ENCODE results near the gene ARL14. TPM values are rescaled to one million over a fixed set of nuclear protein-coding genes. Genes with fewer than 3 reads are reported as not detected.
"Not testable (repeated sequence)": the region's sequence is repeated elsewhere in the genome, so short reads cannot be mapped to it uniquely, and the experiment has no call there.

The ARL14 gene
- total RNA-seq, 1 donor: not detected

GRCh38 chr3:160702290-160702689 lies 25.3 kb downstream of the ARL14 start:
- no peak for TF ChIP-seq CTCF (IDR thresholded peaks at IDR 0.05; ENCODE audit: extremely low read depth, low read depth, low read length)
- Histone ChIP-seq H3K27ac (ENCODE audit: low read depth, low read length) (no peak overlapping the region), H3K4me1 (ENCODE audit: insufficient read depth, low read length) (peaks cover 11% of the 10 kb centered on the region), H3K9me3 (ENCODE audit: low read depth, low read length) (no peaks in the 10 kb centered on the region), H4K20me1 (ENCODE audit: insufficient read depth, low read length) (no peaks in the 10 kb centered on the region), H3K27me3 (ENCODE audit: insufficient read depth, low read length) (peaks cover 10% of the 10 kb centered on the region), H2AFZ (ENCODE audit: low read length) (no peak overlapping the region), H3K79me2 (ENCODE audit: insufficient read depth, low read length) (no peaks in the 10 kb centered on the region), H3K36me3 (ENCODE audit: insufficient read depth, low read length) (no peaks in the 10 kb centered on the region), H3K4me2 (ENCODE audit: insufficient read depth, low read length) (no peak overlapping the region), H3K4me3 (ENCODE audit: insufficient read depth, low read length) (no peak overlapping the region)
- DNase-seq (ENCODE audit: insufficient read length, low spot score, missing footprints): no peak

GRCh38 chr3:160703974-160704373 lies 27.0 kb downstream of the ARL14 start:
- DNase-seq (ENCODE audit: insufficient read length, low spot score, missing footprints): no peak
- Histone ChIP-seq H3K4me3 (ENCODE audit: insufficient read depth, low read length) (no peak overlapping the region), H3K9me3 (ENCODE audit: low read depth, low read length) (no peaks in the 10 kb centered on the region), H3K27me3 (ENCODE audit: insufficient read depth, low read length) (peaks cover 12% of the 10 kb centered on the region), H3K4me2 (ENCODE audit: insufficient read depth, low read length) (no peak overlapping the region), H3K27ac (ENCODE audit: low read depth, low read length) (no peak overlapping the region), H4K20me1 (ENCODE audit: insufficient read depth, low read length) (no peaks in the 10 kb centered on the region), H2AFZ (ENCODE audit: low read length) (no peak overlapping the region), H3K36me3 (ENCODE audit: insufficient read depth, low read length) (no peaks in the 10 kb centered on the region), H3K4me1 (ENCODE audit: insufficient read depth, low read length) (no peaks in the 10 kb centered on the region), H3K79me2 (ENCODE audit: insufficient read depth, low read length) (no peaks in the 10 kb centered on the region)
- no peak for TF ChIP-seq CTCF (IDR thresholded peaks at IDR 0.05; ENCODE audit: extremely low read depth, low read depth, low read length)

GRCh38 chr3:160707187-160707794 lies 30.3 kb downstream of the ARL14 start:
- H3K4me3 ChIP-seq (ENCODE audit: insufficient read depth, low read length): no peak overlapping the region
- peak; percentile 49 for TF ChIP-seq CTCF (IDR thresholded peaks at IDR 0.05; ENCODE audit: extremely low read depth, low read depth, low read length)
- no peak for DNase-seq (ENCODE audit: insufficient read length, low spot score, missing footprints)

GRCh38 chr3:160709477-160710182 lies 32.7 kb downstream of the ARL14 start:
- peaks cover 13% of the 10 kb centered on the region for H3K27me3 ChIP-seq (ENCODE audit: insufficient read depth, low read length)

More at GRCh38 chr3:160707187-160707794, 30.3 kb downstream of the ARL14 start:
- no peaks in the 10 kb centered on the region for H3K9me3 ChIP-seq (ENCODE audit: low read depth, low read length)
- H3K27me3 ChIP-seq (ENCODE audit: insufficient read depth, low read length): peaks cover 13% of the 10 kb centered on the region
- no peaks in the 10 kb centered on the region for H3K79me2 ChIP-seq (ENCODE audit: insufficient read depth, low read length)
- no peaks in the 10 kb centered on the region for H3K4me1 ChIP-seq (ENCODE audit: insufficient read depth, low read length)
- no peaks in the 10 kb centered on the region for H3K36me3 ChIP-seq (ENCODE audit: insufficient read depth, low read length)
- H3K27ac ChIP-seq (ENCODE audit: low read depth, low read length): no peak overlapping the region
- H3K4me2 ChIP-seq (ENCODE audit: insufficient read depth, low read length): no peak overlapping the region
- H4K20me1 ChIP-seq (ENCODE audit: insufficient read depth, low read length): no peaks in the 10 kb centered on the region
- H2AFZ ChIP-seq (ENCODE audit: low read length): no peak overlapping the region

GRCh38 chr3:160713144-160713543 lies 36.2 kb downstream of the ARL14 start:
- not testable (repeated sequence) for H3K9me3 ChIP-seq (ENCODE audit: low read depth, low read length); H3K27me3 ChIP-seq (ENCODE audit: insufficient read depth, low read length); H4K20me1 ChIP-seq (ENCODE audit: insufficient read depth, low read length); DNase-seq (ENCODE audit: insufficient read length, low spot score, missing footprints); H3K79me2 ChIP-seq (ENCODE audit: insufficient read depth, low read length); H3K4me2 ChIP-seq (ENCODE audit: insufficient read depth, low read length); H3K4me3 ChIP-seq (ENCODE audit: insufficient read depth, low read length); H3K4me1 ChIP-seq (ENCODE audit: insufficient read depth, low read length); H3K27ac ChIP-seq (ENCODE audit: low read depth, low read length); H3K36me3 ChIP-seq (ENCODE audit: insufficient read depth, low read length); H2AFZ ChIP-seq (ENCODE audit: low read length)

More at GRCh38 chr3:160709477-160710182, 32.7 kb downstream of the ARL14 start:
- H3K36me3 ChIP-seq (ENCODE audit: insufficient read depth, low read length): no peaks in the 10 kb centered on the region
- no peak overlapping the region for H2AFZ ChIP-seq (ENCODE audit: low read length)
- no peaks in the 10 kb centered on the region for H3K4me1 ChIP-seq (ENCODE audit: insufficient read depth, low read length)
- H3K4me3 ChIP-seq (ENCODE audit: insufficient read depth, low read length): no peak overlapping the region
- no peaks in the 10 kb centered on the region for H3K79me2 ChIP-seq (ENCODE audit: insufficient read depth, low read length)
- DNase-seq (ENCODE audit: insufficient read length, low spot score, missing footprints): no peak
- no peak overlapping the region for H3K27ac ChIP-seq (ENCODE audit: low read depth, low read length)
- no peaks in the 10 kb centered on the region for H4K20me1 ChIP-seq (ENCODE audit: insufficient read depth, low read length)
- no peak for TF ChIP-seq CTCF (IDR thresholded peaks at IDR 0.05; ENCODE audit: extremely low read depth, low read depth, low read length)
- H3K4me2 ChIP-seq (ENCODE audit: insufficient read depth, low read length): no peak overlapping the region
- H3K9me3 ChIP-seq (ENCODE audit: low read depth, low read length): no peaks in the 10 kb centered on the region

Measured in osteoblast (primary cell).